ENCODE data around the gene FGGY.
"Not testable (repeated sequence)": the region's sequence is repeated elsewhere in the genome, so short reads cannot be mapped to it uniquely, and the experiment has no call there.

GRCh38 chr1:59462942-59463341, 166.0 kb downstream of the FGGY start:
- TF ChIP-seq ZNF112 (tag by site-specific recombination; IDR thresholded peaks at IDR 0.05); CTCF (tag by site-specific recombination; IDR thresholded peaks at IDR 0.05); TCF7L2 (IDR thresholded peaks at IDR 0.05; ENCODE audit: borderline replicate concordance, low read depth, low read length); ZNF558 (tag by site-specific recombination; IDR thresholded peaks at IDR 0.05); REPIN1 (tag by site-specific recombination; IDR thresholded peaks at IDR 0.05; ENCODE audit: low read depth); ELK4 (IDR thresholded peaks at IDR 0.05; ENCODE audit: borderline replicate concordance, low read depth, low read length); ZBTB44 (tag by site-specific recombination; IDR thresholded peaks at IDR 0.05); ZNF157 (tag by site-specific recombination; IDR thresholded peaks at IDR 0.05); BCL11A (tag by site-specific recombination; IDR thresholded peaks at IDR 0.05; ENCODE audit: low read depth); ZBTB17 (tag by site-specific recombination; IDR thresholded peaks at IDR 0.05); YY1 (tag by site-specific recombination; IDR thresholded peaks at IDR 0.05); PRDM10 (tag by site-specific recombination; IDR thresholded peaks at IDR 0.05): not testable (repeated sequence)

Data from HEK293 (cell line).